Activated CD4-positive, alpha-beta memory T cell treated with anti-CD3 and anti-CD28 coated beads for 36 hours (primary cell): Measurements from ENCODE around the gene THBS3. TPM values are rescaled to one million over a fixed set of nuclear protein-coding genes. Genes with fewer than 3 reads are reported as not detected.
"Not testable (repeated sequence)": the region's sequence is repeated elsewhere in the genome, so short reads cannot be mapped to it uniquely, and the experiment has no call there.

ENCODE experiments used
- CTCF ChIA-PET: fragments of 350-600 bp; sonication (Branson Sonifier 250); formaldehyde crosslinking; loops from one replicate; lab custom pipeline; 2021; ENCODE audit warnings: antibody characterized with exemption, inconsistent platforms; lab: Charles Lee
- POLR2A ChIA-PET: fragments of 350-600 bp; sonication (Branson Sonifier 250); formaldehyde crosslinking; loops from one replicate; lab custom pipeline; 2021; ENCODE audit warnings: antibody characterized with exemption; lab: Charles Lee
- DNase-seq: peaks from one replicate; pipeline ENCODE4 v3.0.0-alpha.2; 2020
- H3K27ac Mint-ChIP-seq: one replicate; pipeline ENCODE4 v1.8.0; 2021; ENCODE audit warnings: mixed read lengths
- H3K27me3 Mint-ChIP-seq: one replicate; pipeline ENCODE4 v1.8.0; 2021; ENCODE audit warnings: mixed read lengths
- H3K36me3 Mint-ChIP-seq: one replicate; pipeline ENCODE4 v1.8.0; 2021; ENCODE audit warnings: mixed read lengths
- H3K4me1 Mint-ChIP-seq: one replicate; pipeline ENCODE4 v1.8.0; 2021; ENCODE audit warnings: low read depth, mixed read lengths
- H3K4me3 Mint-ChIP-seq: one replicate; pipeline ENCODE4 v1.8.0; 2021; ENCODE audit warnings: mild to moderate bottlenecking, mixed read lengths
- H3K9me3 Mint-ChIP-seq: one replicate; pipeline ENCODE4 v1.8.0; 2021; ENCODE audit warnings: mixed read lengths
- intact Hi-C: fragments of 100-400 bp; cut with micrococcal nuclease; formaldehyde crosslinking; loops from one replicate; pipeline ENCODE4 v1.15.1; 2023
- total RNA-seq, 2 experiments: library from RNA; stranded (reverse); gene quantifications; one replicate each; pipeline ENCODE4 v1.2.3, GENCODE V29; 2021

Gene THBS3
- total RNA-seq, 2 experiments from 2014 or later = 15.6 to 17.3 TPM

DNA sequence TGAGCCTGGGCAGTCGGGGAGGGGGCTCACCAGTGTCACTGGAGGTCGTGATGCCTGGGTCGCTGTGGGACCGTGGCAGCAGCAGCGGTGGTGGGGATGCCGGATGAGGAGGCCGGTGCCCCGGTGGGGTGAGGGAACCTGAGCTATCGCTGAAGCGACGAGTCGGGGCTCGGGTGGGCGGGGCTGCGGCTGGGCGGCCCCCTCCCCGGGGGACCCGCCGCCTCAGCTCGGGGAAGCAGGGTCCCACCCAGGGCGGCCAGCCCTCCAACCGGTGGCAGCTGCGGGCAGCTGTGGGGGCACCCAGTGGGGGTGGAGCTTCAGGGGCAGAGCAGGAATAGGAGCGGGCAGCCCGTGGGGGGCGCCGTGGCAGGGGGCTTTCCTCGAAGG lies 42.5 kb upstream of the THBS3 start:
- CTCF ChIA-PET = interaction anchor here (0.8 to 9.7 kb wide), 42 partner anchors 9 to 579 kb away, joined by 3 to 188 read pairs (median 6); partner anchors contain the start of genes CLK2, FDPS, KRTCAP2 and MTX1
- no peak for DNase-seq
- H3K9me3 Mint-ChIP-seq = no peaks in the 10 kb centered on the region
- peak overlapping the region; percentile 57 for H3K4me3 Mint-ChIP-seq
- H3K36me3 Mint-ChIP-seq = no peaks in the 10 kb centered on the region
- POLR2A ChIA-PET = interaction anchor here (1.2 to 2.4 kb wide), 8 partner anchors 8 to 73 kb away, joined by 3 to 9 read pairs (median 4); partner anchors contain the start of genes CLK2, MTX1 and THBS3
- peaks cover 31% of the 10 kb centered on the region for H3K4me1 Mint-ChIP-seq
- H3K27me3 Mint-ChIP-seq = no peaks in the 10 kb centered on the region
- intact Hi-C loops = loop anchor here (1.0 to 2.0 kb wide), 4 partner anchors 23 to 343 kb away; partner anchors contain the start of genes CLK2 and FDPS
- no peak overlapping the region for H3K27ac Mint-ChIP-seq

DNA sequence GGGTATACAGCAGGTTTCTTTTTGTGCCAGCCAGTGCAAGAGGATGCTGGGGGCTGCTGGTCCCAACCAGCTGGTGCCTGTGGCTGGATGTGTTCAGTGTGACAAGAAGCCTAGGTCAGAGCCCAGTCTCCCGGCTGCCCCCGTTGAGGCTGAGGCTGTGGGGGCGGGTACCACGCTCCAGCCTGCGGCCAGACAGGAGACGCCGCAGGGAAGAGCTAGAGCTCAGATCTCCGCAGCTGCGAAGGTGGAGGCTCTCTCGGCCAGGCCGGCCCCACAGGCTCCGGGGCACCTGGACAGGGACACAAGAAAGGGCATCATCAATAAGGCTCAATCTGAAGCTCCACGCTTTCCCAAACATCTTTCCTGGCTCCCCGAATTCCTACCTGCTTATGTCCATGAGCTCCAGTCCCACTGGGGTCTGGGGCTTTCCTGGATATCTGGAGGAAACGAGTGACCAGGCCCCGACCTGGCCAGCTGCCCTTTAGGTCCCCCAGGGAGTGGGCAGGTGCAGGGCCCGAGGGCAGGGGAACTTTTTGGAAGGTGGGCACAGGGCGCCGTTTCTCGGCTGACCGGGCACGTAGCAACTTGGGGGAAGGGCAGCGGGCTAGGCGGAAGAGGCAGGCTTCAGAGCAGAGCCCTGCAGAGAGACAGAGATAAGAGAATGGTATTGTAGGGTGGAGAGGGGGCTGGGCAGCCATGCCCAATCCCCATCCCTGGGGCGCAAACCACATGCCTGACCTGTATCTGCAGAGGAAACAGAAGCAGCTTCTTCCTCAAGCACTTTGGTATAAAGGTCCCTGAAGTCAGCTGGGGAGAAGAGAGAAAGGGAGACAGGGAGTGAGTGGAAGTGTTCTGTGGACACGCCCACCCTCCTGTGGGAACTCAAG lies 40.2 kb upstream of the THBS3 start:
- H3K27me3 Mint-ChIP-seq = peaks cover 2% of the 10 kb centered on the region

DNA sequence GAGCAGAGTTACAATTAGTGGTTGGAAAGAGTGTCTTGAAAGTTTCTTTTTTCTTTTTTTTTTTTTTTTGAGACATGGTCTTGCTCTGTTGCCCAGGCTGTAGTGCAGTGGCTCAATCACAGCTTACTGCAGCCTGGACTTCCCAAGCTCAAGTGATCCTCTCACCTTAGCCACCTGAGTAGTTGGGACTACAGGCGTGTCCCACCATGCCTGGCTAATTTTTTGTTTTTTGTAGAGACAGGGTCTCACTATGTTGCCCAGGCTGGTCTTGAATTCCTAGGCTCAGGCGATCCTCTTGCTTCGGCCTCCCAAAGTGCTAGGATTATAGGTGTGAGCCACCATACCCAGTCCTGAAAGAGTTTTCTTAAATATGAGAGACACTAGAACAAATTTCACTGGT lies 39.1 kb upstream of the THBS3 start:
- POLR2A ChIA-PET = not testable (repeated sequence)
- CTCF ChIA-PET = interaction anchor here (7.8 to 9.7 kb wide), 2 partner anchors 40 to 76 kb away, joined by 52 to 188 read pairs; partner anchors contain the start of genes MTX1, RUSC1 and THBS3

More for the DNA sequence above, 40.2 kb upstream of the THBS3 start:
- intact Hi-C loops = no loop called here
- DNase-seq = no peak
- POLR2A ChIA-PET = no interaction called here
- CTCF ChIA-PET = interaction anchor here (0.7 to 9.7 kb wide), 3 partner anchors 11 to 75 kb away, joined by 4 to 188 read pairs (median 52); partner anchors contain the start of genes MTX1, RUSC1 and THBS3
- no peak overlapping the region for H3K4me3 Mint-ChIP-seq
- H3K4me1 Mint-ChIP-seq = peaks cover 29% of the 10 kb centered on the region
- H3K9me3 Mint-ChIP-seq = peaks cover 2% of the 10 kb centered on the region
- H3K27ac Mint-ChIP-seq = no peak overlapping the region
- H3K36me3 Mint-ChIP-seq = peaks cover 2% of the 10 kb centered on the region

DNA sequence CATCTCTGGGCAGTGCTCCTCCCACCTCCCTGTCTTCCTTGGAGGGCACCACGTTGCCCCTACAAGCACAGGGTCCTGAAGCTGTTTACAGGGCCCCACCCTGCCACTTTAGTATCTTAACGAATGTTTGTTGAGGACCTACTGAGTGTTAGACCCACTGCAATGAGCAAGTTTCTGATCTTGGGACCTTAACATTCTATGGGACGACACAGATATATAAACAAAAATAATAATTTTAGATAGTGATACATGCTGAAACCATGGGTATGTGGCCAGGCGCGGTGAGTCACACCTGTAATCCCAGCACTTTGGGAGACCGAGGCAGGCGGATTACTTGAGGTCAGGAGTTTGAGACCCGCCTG lies 37.4 kb upstream of the THBS3 start:
- H3K4me3 Mint-ChIP-seq = peak overlapping the region; percentile 76
- DNase-seq = no peak
- peaks cover 2% of the 10 kb centered on the region for H3K36me3 Mint-ChIP-seq
- intact Hi-C loops = no loop called here
- H3K27ac Mint-ChIP-seq = peak overlapping the region; percentile 90
- peaks cover 44% of the 10 kb centered on the region for H3K4me1 Mint-ChIP-seq
- POLR2A ChIA-PET = interaction anchor here (0.6 to 2.1 kb wide), 8 partner anchors 8 to 79 kb away, joined by 3 to 9 read pairs (median 4); partner anchors contain the start of genes CLK2 and ENTREP3
- H3K9me3 Mint-ChIP-seq = peaks cover 2% of the 10 kb centered on the region
- H3K27me3 Mint-ChIP-seq = peaks cover 2% of the 10 kb centered on the region
- CTCF ChIA-PET = interaction anchor here (0.8 to 7.8 kb wide), 8 partner anchors 15 to 347 kb away, joined by 3 to 52 read pairs (median 4); partner anchors contain the start of genes CLK2, MTX1 and THBS3

More for the DNA sequence above, 39.1 kb upstream of the THBS3 start:
- H3K27me3 Mint-ChIP-seq, H3K9me3 Mint-ChIP-seq, intact Hi-C loops, H3K27ac Mint-ChIP-seq, DNase-seq, H3K4me3 Mint-ChIP-seq, H3K36me3 Mint-ChIP-seq: not testable (repeated sequence)
- peaks cover 38% of the 10 kb centered on the region for H3K4me1 Mint-ChIP-seq

DNA sequence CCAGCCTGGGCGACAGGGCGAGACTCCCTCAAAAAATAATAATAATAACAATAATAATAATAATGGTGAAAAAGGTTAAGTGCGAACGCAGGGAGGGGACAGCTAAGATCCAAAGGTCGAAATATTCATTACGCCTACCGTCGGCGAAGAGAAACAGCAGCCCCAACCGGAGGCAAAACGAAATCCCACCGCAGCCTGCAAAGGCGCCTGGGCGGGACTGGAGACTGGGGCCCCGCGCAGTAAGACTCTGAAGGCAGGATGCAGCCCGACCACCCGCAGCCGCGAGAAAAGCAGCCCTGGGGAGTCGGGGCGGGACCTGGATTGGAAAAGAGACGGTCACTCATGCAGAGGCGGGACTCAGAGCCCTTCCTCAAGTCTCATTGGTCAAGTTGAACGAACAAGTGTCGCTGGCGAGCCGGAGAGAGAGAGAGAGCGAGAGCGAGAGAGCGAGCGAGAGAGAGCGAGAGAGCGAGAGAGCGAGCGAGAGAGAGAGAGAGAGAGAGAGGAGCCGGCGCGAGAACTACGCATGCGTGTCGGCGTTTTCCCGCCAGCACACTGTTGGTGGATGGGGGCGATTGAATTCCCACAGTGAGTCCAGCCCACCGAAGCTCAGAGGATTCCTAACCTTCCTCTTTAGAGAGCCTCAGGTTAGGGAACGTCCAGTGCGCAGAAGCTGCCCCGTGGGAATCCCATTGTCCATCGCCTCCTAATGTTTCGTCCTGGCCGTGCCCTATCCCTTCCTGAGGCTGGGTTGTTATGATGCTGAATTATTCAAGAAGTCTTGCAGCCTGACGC lies 36.9 kb upstream of the THBS3 start:
- Mint-ChIP-seq H3K27me3 (peaks cover 2% of the 10 kb centered on the region), H3K9me3 (peaks cover 2% of the 10 kb centered on the region), H3K4me1 (peaks cover 45% of the 10 kb centered on the region), H3K36me3 (peaks cover 2% of the 10 kb centered on the region), H3K27ac (peak overlapping the region; percentile 90), H3K4me3 (peak overlapping the region; percentile 76)
- ChIA-PET CTCF (interaction anchor here (0.8 to 7.8 kb wide), 12 partner anchors 11 to 348 kb away, joined by 3 to 52 read pairs (median 4); partner anchors contain the start of genes CLK2, ENTREP3, MTX1 and SLC50A1), POLR2A (interaction anchor here (0.6 to 2.1 kb wide), 9 partner anchors 9 to 79 kb away, joined by 3 to 9 read pairs (median 4); partner anchors contain the start of genes CLK2 and ENTREP3)
- DNase-seq = peak; percentile 98
- intact Hi-C loops = loop anchor here (1.0 to 5.0 kb wide), 8 partner anchors 17 to 107 kb away; partner anchors contain the start of genes FDPS, KRTCAP2, SCAMP3 and SLC50A1

DNA sequence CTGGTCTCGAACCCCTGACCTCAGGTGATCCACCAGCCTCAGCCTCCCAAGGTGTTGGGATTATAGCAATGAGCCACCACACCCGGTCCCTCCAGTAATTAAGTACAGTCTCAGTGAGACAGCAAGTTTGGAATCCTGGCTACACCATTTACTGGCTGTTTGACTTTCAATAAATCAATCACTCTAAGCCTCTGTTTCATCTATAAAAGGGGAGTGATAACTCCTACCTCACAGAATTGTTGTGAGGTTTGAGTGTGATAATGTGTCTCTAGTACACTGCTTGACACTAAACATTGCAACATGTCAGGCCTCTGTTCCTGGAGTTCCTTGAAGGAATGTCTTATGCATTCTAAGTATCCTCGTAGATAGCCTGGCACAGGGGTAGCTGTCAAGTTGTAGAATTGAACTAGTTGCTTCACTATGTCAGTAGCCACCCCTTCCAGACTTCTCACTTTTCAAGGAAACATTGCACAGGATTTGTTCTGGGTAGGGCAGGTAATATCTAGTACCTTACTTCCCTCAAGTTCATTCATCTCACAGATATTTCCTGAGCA lies 35.2 kb upstream of the THBS3 start:
- H3K9me3 Mint-ChIP-seq = peaks cover 2% of the 10 kb centered on the region
- peaks cover 2% of the 10 kb centered on the region for H3K27me3 Mint-ChIP-seq
- POLR2A ChIA-PET = interaction anchor here (1.3 kb wide), 1 partner anchor 7 kb away, joined by 7 read pairs; no protein-coding TSS in a partner anchor
- DNase-seq = no peak
- peaks cover 7% of the 10 kb centered on the region for H3K36me3 Mint-ChIP-seq
- intact Hi-C loops = loop anchor here (5.0 kb wide), 3 partner anchors 51 to 106 kb away; partner anchors contain the start of genes KRTCAP2, SLC50A1 and TRIM46
- CTCF ChIA-PET = interaction anchor here (1.5 to 4.6 kb wide), 4 partner anchors 8 to 107 kb away, joined by 4 to 32 read pairs (median 8); partner anchors contain the start of gene SLC50A1
- H3K4me1 Mint-ChIP-seq = peaks cover 45% of the 10 kb centered on the region
- peak overlapping the region; percentile 76 for H3K4me3 Mint-ChIP-seq
- H3K27ac Mint-ChIP-seq = peak overlapping the region; percentile 85

DNA sequence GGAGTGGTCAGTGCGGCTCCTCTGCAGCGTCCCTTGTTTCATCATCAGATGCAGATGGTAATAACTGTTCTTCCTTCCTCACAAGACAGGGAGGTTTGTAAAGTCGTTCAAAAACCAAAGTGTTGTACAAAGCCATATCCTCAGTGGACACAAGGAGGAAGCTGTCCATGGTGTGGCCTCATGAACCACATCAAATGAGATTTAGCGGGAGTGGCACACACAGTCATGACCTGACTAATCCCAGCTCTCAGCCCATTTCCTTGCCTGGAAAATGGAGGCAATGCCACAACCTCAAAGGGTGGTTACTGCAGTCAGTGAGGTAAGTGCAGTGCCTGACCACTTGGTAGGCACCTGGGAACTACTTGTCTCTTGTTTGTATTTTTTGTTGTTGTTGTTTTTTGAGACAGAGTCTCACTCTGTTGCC lies 34.2 kb upstream of the THBS3 start:
- ChIA-PET CTCF (interaction anchor here (1.0 to 4.6 kb wide), 3 partner anchors 9 to 157 kb away, joined by 3 to 32 read pairs (median 4); no protein-coding TSS in a partner anchor), POLR2A (interaction anchor here (0.7 to 1.9 kb wide), 5 partner anchors 8 to 67 kb away, joined by 3 to 11 read pairs (median 5); no protein-coding TSS in a partner anchor)
- Mint-ChIP-seq H3K27ac (peak overlapping the region; percentile 82), H3K9me3 (peaks cover 2% of the 10 kb centered on the region), H3K4me1 (peaks cover 45% of the 10 kb centered on the region), H3K36me3 (peaks cover 9% of the 10 kb centered on the region), H3K27me3 (peaks cover 2% of the 10 kb centered on the region), H3K4me3 (peak overlapping the region; percentile 10)
- intact Hi-C loops = loop anchor here (2.0 to 5.0 kb wide), 4 partner anchors 15 to 105 kb away; partner anchors contain the start of genes KRTCAP2, SLC50A1 and TRIM46
- DNase-seq = peak; percentile 45

DNA sequence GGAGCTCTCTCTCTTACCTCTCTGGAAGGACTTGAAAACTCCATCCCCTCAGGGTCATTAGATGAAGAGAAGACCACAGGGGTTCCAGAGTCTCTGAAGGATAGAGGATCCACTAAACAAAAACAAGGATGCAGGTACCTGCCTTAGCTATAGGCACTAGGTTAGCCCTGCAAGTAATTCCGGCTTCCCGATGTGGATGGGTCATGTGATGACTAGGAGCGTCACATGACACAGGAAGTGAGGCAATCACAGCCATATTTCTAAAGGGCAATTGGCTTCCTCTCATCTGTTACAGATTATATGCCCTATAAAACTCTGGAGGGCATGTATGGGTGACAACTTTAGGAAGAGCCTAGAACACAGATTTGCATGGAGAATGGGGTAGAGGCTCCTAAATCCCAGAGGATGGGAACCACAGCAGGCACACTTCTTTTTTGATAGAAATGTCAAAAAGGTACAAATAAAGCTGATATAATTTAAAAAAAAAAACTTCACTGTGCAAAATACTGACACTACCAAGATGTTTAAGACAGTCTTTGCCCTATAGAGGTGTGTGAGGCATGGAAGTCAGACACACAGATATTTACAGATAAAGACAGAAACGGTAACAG lies 33.5 kb upstream of the THBS3 start:
- peak; percentile 80 for DNase-seq
- H3K27me3 Mint-ChIP-seq = peaks cover 2% of the 10 kb centered on the region
- peak overlapping the region; percentile 78 for H3K4me3 Mint-ChIP-seq
- peaks cover 48% of the 10 kb centered on the region for H3K4me1 Mint-ChIP-seq
- ChIA-PET CTCF (interaction anchor here (0.9 to 4.6 kb wide), 4 partner anchors 10 to 156 kb away, joined by 3 to 32 read pairs (median 4); no protein-coding TSS in a partner anchor), POLR2A (interaction anchor here (0.7 to 1.9 kb wide), 5 partner anchors 9 to 66 kb away, joined by 3 to 11 read pairs (median 5); no protein-coding TSS in a partner anchor)
- H3K27ac Mint-ChIP-seq = peak overlapping the region; percentile 82
- intact Hi-C loops = loop anchor here (2.0 to 5.0 kb wide), 4 partner anchors 14 to 104 kb away; partner anchors contain the start of genes KRTCAP2, SLC50A1 and TRIM46
- peaks cover 2% of the 10 kb centered on the region for H3K9me3 Mint-ChIP-seq
- peaks cover 16% of the 10 kb centered on the region for H3K36me3 Mint-ChIP-seq

DNA sequence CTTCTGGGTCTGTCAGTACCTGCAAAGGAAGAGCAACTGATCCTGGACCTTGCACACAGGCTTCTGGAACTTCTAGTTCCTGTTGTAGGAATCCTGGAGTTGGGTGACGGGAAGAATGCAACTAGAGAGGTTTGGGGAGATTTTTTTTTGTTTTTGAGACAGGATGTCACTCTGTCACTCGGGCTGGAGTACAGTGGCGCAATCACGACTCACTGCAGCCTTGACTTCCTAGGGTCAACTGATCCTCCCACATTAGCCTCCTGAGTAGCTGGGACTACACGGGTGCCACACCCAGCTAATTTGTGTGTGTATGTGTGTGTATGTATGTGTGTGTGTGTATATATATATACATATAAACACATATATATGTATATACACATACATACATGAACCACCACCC lies 28.8 kb upstream of the THBS3 start:
- Mint-ChIP-seq H3K27me3 (no peaks in the 10 kb centered on the region), H3K4me3 (no peak overlapping the region), H3K27ac (peak overlapping the region; percentile 54), H3K4me1 (peaks cover 27% of the 10 kb centered on the region), H3K9me3 (no peaks in the 10 kb centered on the region), H3K36me3 (peaks cover 21% of the 10 kb centered on the region)
- intact Hi-C loops = no loop called here
- ChIA-PET POLR2A (no interaction called here), CTCF (interaction anchor here (0.7 to 1.0 kb wide), 2 partner anchors 14 to 28 kb away, joined by 3 read pairs; no protein-coding TSS in a partner anchor)
- no peak for DNase-seq

DNA sequence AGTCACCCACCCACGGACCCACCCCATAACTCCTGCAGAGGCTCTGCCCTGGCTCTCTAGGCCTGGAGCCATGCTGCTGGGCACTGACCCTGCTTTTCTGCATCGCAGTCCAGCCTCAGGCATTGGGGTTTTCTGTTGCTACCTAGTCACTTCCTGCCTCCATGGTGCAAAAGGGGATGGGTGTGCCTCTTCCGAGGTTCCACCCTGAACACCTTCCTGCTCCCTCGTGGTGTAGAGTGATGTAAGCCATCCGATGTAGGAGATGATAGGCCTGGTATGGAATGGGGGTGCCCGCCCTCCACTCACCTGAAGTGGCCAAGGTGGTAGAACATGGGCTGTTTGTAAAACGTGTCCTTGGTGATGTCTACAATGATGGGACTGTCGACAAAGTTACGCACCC lies 27.7 kb upstream of the THBS3 start:
- H3K36me3 Mint-ChIP-seq = peaks cover 21% of the 10 kb centered on the region
- DNase-seq, H3K9me3 Mint-ChIP-seq, H3K4me3 Mint-ChIP-seq, H3K27me3 Mint-ChIP-seq, intact Hi-C loops, POLR2A ChIA-PET, CTCF ChIA-PET: not testable (repeated sequence)
- peaks cover 16% of the 10 kb centered on the region for H3K4me1 Mint-ChIP-seq
- peak overlapping the region; percentile 74 for H3K27ac Mint-ChIP-seq
